GM18526 (cell line): ENCODE data around the gene CALM3.

Experiments used
- POLR2A ChIP-seq: IDR thresholded peaks from 3 replicates; pipeline ENCODE4 v1.6.1; 2011; ENCODE audit not compliant: insufficient read length; ENCODE audit errors: extremely low read depth

Gene CALM3

GRCh38 chr19:46608178-46608577 is 7.0 kb downstream of the CALM3 start:
- no peak for TF ChIP-seq POLR2A

DNA sequence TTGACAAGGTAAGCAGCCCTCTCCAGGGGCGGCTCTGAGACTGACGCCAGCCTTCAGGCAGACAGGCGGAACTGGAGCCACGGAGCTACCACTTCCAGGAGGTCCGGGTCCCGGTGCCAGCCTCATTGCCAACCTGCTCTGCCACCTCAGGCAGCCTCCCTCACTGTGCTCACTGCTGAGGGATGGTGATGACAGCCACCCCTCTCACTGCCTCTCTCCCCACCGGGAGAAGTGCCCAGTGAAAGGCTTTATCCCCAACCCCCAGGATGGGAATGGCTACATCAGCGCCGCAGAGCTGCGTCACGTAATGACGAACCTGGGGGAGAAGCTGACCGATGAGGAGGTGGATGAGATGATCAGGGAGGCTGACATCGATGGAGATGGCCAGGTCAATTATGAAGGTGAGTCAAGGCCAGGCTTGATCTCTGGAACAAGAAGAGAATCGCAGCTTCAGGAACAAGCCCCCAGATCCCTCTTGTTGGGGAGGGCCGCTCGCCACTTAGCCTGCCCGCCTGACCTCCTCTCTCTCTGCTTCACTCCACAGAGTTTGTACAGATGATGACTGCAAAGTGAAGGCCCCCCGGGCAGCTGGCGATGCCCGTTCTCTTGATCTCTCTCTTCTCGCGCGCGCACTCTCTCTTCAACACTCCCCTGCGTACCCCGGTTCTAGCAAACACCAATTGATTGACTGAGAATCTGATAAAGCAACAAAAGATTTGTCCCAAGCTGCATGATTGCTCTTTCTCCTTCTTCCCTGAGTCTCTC is 7.6 kb downstream of the CALM3 start:
- no peak for TF ChIP-seq POLR2A

DNA sequence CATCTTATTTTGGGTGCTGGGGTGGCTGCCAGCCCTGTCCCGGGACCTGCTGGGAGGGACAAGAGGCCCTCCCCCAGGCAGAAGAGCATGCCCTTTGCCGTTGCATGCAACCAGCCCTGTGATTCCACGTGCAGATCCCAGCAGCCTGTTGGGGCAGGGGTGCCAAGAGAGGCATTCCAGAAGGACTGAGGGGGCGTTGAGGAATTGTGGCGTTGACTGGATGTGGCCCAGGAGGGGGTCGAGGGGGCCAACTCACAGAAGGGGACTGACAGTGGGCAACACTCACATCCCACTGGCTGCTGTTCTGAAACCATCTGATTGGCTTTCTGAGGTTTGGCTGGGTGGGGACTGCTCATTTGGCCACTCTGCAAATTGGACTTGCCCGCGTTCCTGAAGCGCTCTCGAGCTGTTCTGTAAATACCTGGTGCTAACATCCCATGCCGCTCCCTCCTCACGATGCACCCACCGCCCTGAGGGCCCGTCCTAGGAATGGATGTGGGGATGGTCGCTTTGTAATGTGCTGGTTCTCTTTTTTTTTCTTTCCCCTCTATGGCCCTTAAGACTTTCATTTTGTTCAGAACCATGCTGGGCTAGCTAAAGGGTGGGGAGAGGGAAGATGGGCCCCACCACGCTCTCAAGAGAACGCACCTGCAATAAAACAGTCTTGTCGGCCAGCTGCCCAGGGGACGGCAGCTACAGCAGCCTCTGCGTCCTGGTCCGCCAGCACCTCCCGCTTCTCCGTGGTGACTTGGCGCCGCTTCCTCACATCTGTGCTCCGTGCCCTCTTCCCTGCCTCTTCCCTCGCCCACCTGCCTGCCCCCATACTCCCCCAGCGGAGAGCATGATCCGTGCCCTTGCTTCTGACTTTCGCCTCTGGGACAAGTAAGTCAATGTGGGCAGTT is 8.6 kb downstream of the CALM3 start:
- no peak for TF ChIP-seq POLR2A

- TF ChIP-seq POLR2A, result no peak
Measured at GRCh38 chr19:46610413-46610775, 9.3 kb downstream of the CALM3 start.

- TF ChIP-seq POLR2A, result no peak
Measured at GRCh38 chr19:46610851-46611770, 10.0 kb downstream of the CALM3 start.

DNA sequence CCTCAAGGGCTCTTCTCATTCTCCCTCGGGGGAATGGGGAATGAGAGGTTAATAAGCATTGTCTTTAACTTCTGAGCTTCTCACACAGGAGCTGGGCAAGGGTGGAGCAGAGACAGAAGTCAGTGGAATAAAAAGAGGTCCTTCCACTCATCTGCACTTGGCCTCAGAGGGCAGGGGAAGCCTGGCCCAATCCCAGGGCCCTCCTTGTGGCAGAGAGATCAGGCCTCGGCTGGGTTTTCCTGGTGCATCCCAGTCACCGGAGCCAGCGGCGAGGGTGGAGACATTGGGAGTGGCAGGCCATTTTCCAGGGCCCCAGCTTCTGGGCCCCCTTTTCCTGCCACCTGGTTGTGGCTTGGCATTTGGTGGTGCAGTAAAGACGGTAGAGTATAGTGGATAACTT is 10.6 kb downstream of the CALM3 start:
- TF ChIP-seq POLR2A, result no peak

- no peak for TF ChIP-seq POLR2A
Measured at GRCh38 chr19:46613525-46613924, 12.4 kb downstream of the CALM3 start.

DNA sequence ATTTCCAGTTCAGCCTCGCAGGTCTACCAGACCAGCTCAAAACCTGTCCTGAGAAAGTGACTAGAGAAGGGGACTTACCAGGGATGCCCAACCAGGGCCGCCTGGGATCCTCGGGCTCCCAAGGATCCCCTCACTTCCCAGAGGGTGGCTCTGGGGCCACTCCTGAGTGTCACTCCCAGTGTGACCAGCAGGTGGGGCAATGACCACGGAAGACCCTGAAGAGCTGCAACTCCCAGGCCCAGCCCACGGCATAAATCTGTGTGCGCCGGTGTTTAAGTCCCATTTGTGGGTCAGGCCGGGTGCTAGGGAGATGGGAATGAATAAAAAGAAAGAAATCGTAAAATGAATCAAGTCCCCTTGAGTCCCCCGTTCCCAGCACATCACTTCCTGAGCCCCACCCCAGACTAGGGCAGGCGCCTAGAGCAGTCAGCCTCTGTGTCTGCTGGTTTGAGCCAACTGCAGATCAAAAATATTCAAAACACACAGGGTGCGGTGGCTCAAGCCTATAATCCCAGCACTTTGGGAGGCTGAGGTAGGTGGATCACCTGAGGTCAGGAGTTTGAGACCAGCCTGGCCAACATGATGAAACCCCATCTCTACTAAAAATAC is 13.1 kb downstream of the CALM3 start:
- no peak for TF ChIP-seq POLR2A

DNA sequence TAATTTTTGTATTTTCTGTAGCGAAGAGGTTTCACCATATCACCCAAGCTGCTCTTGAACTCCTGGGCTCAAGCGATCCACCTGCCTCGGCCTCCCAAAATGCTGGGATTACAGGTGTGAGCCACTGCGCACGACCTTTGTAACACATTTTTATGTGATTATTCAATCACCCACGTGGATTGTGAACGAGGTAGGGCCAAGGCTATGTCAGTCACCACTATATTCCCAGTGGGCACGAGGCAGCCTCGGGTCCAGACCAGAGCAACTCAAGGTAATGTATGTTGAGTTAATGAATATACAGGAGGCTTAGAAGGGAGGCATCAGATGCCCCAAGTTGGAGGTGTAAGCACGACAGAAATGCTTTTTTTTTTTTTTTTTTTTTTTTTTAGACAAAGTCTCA is 14.8 kb downstream of the CALM3 start:
- TF ChIP-seq POLR2A, result no peak

- no peak for TF ChIP-seq POLR2A
Measured at GRCh38 chr19:46616631-46617322, 15.6 kb downstream of the CALM3 start.

- no peak for TF ChIP-seq POLR2A
Measured at GRCh38 chr19:46617601-46618000, 16.5 kb downstream of the CALM3 start.

GRCh38 chr19:46618670-46619231 is 17.6 kb downstream of the CALM3 start:
- TF ChIP-seq POLR2A, result no peak

- TF ChIP-seq POLR2A, result no peak
Measured at GRCh38 chr19:46620267-46620666, 19.1 kb downstream of the CALM3 start.

- TF ChIP-seq POLR2A, result no peak
Measured at GRCh38 chr19:46620716-46621115, 19.6 kb downstream of the CALM3 start.
